ENCODE data around the gene STK16. TPM values are rescaled to one million over a fixed set of nuclear protein-coding genes. Genes with fewer than 3 reads are reported as not detected.
A peak's percentile ranks its signal among the peaks of the same experiment; 100 is the strongest.

STK16 gene
- total RNA-seq, 1 donor from 2014 or later, result 26.7 TPM

GRCh38 chr2:219277703-219278654, 32.7 kb downstream of the STK16 start:
- peak overlapping the region; percentile 88 for H3K4me3 ChIP-seq
- ATAC-seq (peak; percentile 62 to 69), DNase-seq (peak; percentile 83)
- peaks cover 26% of the 10 kb centered on the region for H3K36me3 ChIP-seq
- H3K27me3 ChIP-seq (ENCODE audit: low read depth), result no peaks in the 10 kb centered on the region
- peak; percentile 99 for TF ChIP-seq CTCF (IDR thresholded peaks at IDR 0.05)
- intact Hi-C loops (cut with DNase I), result no loop called here
- H3K4me1 ChIP-seq, result peaks cover 25% of the 10 kb centered on the region
- H3K9me3 ChIP-seq, result no peaks in the 10 kb centered on the region
- H3K27ac ChIP-seq, result peak overlapping the region; percentile 100

GRCh38 chr2:219278655-219279150, 33.4 kb downstream of the STK16 start:
- H3K4me3 ChIP-seq, result peak overlapping the region; percentile 88
- DNase-seq (no peak), ATAC-seq (peak in 1 of 2 donors; percentile 70)
- no peaks in the 10 kb centered on the region for H3K27me3 ChIP-seq (ENCODE audit: low read depth)
- TF ChIP-seq CTCF (IDR thresholded peaks at IDR 0.05), result no peak
- no peaks in the 10 kb centered on the region for H3K9me3 ChIP-seq
- peak overlapping the region; percentile 100 for H3K27ac ChIP-seq
- intact Hi-C loops (cut with DNase I), result no loop called here
- peaks cover 25% of the 10 kb centered on the region for H3K4me1 ChIP-seq
- H3K36me3 ChIP-seq, result peaks cover 34% of the 10 kb centered on the region

GRCh38 chr2:219279151-219279915, 34.1 kb downstream of the STK16 start, which contains the start of gene DNAJB2:
TSS of gene DNAJB2 (plus strand) at chr2:219279366. CDS start at chr2:219279834, 468 bp downstream.
- Histone ChIP-seq H3K4me1 (peaks cover 25% of the 10 kb centered on the region), H3K4me3 (peak within 1 kb of the TSS; percentile 88), H3K27me3 (ENCODE audit: low read depth) (no peaks in the 10 kb centered on the region), H3K9me3 (no peaks in the 10 kb centered on the region), H3K36me3 (peaks cover 40% of the 10 kb centered on the region), H3K27ac (peak within 1 kb of the TSS; percentile 100)
- no peak for TF ChIP-seq CTCF (IDR thresholded peaks at IDR 0.05)
- DNase-seq (peak; percentile 99), ATAC-seq (peak; percentile 96 to 98)
- intact Hi-C loops (cut with DNase I), result no loop called here

- Histone ChIP-seq H3K27ac (peak overlapping the region; percentile 100), H3K4me1 (peaks cover 25% of the 10 kb centered on the region), H3K9me3 (no peaks in the 10 kb centered on the region), H3K27me3 (ENCODE audit: low read depth) (no peaks in the 10 kb centered on the region), H3K4me3 (peak overlapping the region; percentile 88), H3K36me3 (peaks cover 47% of the 10 kb centered on the region)
- intact Hi-C loops (cut with DNase I), result no loop called here
- no peak for TF ChIP-seq CTCF (IDR thresholded peaks at IDR 0.05)
- DNase-seq (no peak), ATAC-seq (no peak)
Observed at GRCh38 chr2:219279916-219280516, 34.7 kb downstream of the STK16 start.

GRCh38 chr2:219280651-219281050, 35.4 kb downstream of the STK16 start:
- intact Hi-C loops (cut with DNase I), result no loop called here
- no peak for DNase-seq
- Histone ChIP-seq H3K4me3 (no peak overlapping the region), H3K27ac (peak overlapping the region; percentile 100), H3K4me1 (peaks cover 25% of the 10 kb centered on the region), H3K9me3 (no peaks in the 10 kb centered on the region), H3K27me3 (ENCODE audit: low read depth) (no peaks in the 10 kb centered on the region), H3K36me3 (peaks cover 53% of the 10 kb centered on the region)
- TF ChIP-seq CTCF (IDR thresholded peaks at IDR 0.05), result no peak
- no peak for ATAC-seq
